Vagina (tissue), 2 donors: Measurements from ENCODE around the gene PLA2G4A. TPM values are rescaled to one million over a fixed set of nuclear protein-coding genes. Genes with fewer than 3 reads are reported as not detected.
A peak's percentile ranks its signal among the peaks of the same experiment; 100 is the strongest.

Experiments
- DNase-seq, 2 donors: peaks; one replicate each; pipeline ENCODE4 v3.0.0-alpha.2; 2017; ENCODE audit errors: extremely low spot score in 2 of 2
- H3K27ac ChIP-seq: fragments of 200-600 bp; sonication (generic); one replicate; pipeline ENCODE4 v1.5.1; 2019
- H3K27me3 ChIP-seq: fragments of 200-600 bp; sonication (generic); one replicate; pipeline ENCODE4 v1.5.1; 2019
- H3K36me3 ChIP-seq, 2 donors: fragments of 200-600 bp; sonication (generic); one replicate each; pipeline ENCODE4 v1.5.1; 2017 to 2019
- H3K4me1 ChIP-seq: fragments of 200-600 bp; sonication (generic); one replicate; pipeline ENCODE4 v1.5.1; 2019
- H3K4me3 ChIP-seq, 2 donors: fragments of 200-600 bp; sonication (generic); 1 replicate in 1 of 2; 2 replicates in 1 of 2; pipeline ENCODE4 v1.5.1; 2016 to 2019
- H3K9me3 ChIP-seq: fragments of 200-600 bp; sonication (generic); one replicate; pipeline ENCODE4 v1.5.1; 2019
- POLR2A ChIP-seq, 2 donors: fragments of 450-650 bp; IDR thresholded peaks; one replicate each; pipeline ENCODE4 v1.6.1; 2017; ENCODE audit warnings: antibody characterized with exemption in 2 of 2, mild to moderate bottlenecking in 2 of 2, moderate library complexity in 2 of 2
- POLR2AphosphoS5 ChIP-seq, 2 donors: sonication (generic); formaldehyde crosslinking; IDR thresholded peaks; one replicate each; pipeline ENCODE4 v1.9.0; 2017; ENCODE audit warnings: antibody characterized with exemption in 2 of 2, mild to moderate bottlenecking in 2 of 2, low read depth in 1 of 2; ENCODE audit not compliant: insufficient read depth in 1 of 2
- intact Hi-C: fragments of 100-400 bp; cut with DNase I; formaldehyde crosslinking; loops from one replicate; pipeline ENCODE4 v1.15.1; 2023
- total RNA-seq: library from RNA; depleted of rRNA; stranded (reverse); fragments of >200 nt; gene quantifications from one replicate; pipeline ENCODE4 v1.2.3, GENCODE V29; 2016
- TF ChIP-seq, protein P1 (sequence below), 3 experiments: fragments of 450-650 bp in 2 of 3; fragments of 200-600 bp in 1 of 3; sonication (generic) in 1 of 3; IDR thresholded peaks; one replicate each; pipeline ENCODE4 v1.5.1; 2017 to 2019; ENCODE audit warnings: antibody characterized with exemption in 3 of 3, mild to moderate bottlenecking in 2 of 3, moderate library complexity in 2 of 3

The PLA2G4A gene
- total RNA-seq, 1 donor from 2014 or later: 12.5 TPM

DNA sequence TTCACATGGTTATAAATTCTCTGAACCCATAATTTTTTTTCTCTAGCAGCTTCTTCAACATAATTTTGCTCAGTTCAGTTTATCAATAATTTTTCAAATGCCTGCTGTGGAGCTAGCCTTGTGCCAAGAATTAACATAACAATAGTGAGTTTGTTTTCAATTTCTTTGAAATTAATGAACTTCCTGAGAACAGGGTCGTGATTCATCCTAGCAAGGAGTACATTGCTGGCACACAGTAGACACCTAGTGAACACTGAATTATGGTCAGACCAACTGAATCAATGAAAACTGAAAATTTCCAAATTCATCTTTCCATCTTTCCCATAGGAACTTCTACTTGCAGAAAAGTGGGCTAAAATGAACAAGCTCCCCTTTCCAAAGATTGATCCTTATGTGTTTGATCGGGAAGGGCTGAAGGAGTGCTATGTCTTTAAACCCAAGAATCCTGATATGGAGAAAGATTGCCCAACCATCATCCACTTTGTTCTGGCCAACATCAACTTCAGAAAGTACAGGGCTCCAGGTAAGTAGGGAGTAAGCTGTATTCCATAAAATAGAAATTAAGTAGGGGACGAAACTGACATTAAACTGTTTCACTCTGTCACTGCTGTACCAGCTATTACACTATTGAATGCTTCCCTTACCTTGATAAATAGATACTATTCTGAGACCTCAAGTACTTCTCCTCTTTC, 148.7 kb downstream of the PLA2G4A start:
- intact Hi-C loops: no loop called here
- Histone ChIP-seq H3K27ac (no peak overlapping the region), H3K9me3 (no peaks in the 10 kb centered on the region), H3K4me3 (no peak overlapping the region), H3K4me1 (peaks cover 7% of the 10 kb centered on the region), H3K36me3 (peaks cover 0 to 5% of the 10 kb centered on the region in 2 donors), H3K27me3 (no peaks in the 10 kb centered on the region)
- DNase-seq: no peak
- TF ChIP-seq POLR2A (IDR thresholded peaks at IDR 0.05): no peak
- no peak for TF ChIP-seq POLR2AphosphoS5 (IDR thresholded peaks at IDR 0.05; ENCODE audit: insufficient read depth in 1 of 2, low read depth in 1 of 2)
- TF ChIP-seq, protein P1, sequence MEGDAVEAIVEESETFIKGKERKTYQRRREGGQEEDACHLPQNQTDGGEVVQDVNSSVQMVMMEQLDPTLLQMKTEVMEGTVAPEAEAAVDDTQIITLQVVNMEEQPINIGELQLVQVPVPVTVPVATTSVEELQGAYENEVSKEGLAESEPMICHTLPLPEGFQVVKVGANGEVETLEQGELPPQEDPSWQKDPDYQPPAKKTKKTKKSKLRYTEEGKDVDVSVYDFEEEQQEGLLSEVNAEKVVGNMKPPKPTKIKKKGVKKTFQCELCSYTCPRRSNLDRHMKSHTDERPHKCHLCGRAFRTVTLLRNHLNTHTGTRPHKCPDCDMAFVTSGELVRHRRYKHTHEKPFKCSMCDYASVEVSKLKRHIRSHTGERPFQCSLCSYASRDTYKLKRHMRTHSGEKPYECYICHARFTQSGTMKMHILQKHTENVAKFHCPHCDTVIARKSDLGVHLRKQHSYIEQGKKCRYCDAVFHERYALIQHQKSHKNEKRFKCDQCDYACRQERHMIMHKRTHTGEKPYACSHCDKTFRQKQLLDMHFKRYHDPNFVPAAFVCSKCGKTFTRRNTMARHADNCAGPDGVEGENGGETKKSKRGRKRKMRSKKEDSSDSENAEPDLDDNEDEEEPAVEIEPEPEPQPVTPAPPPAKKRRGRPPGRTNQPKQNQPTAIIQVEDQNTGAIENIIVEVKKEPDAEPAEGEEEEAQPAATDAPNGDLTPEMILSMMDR (IDR thresholded peaks at IDR 0.05): no peak

DNA sequence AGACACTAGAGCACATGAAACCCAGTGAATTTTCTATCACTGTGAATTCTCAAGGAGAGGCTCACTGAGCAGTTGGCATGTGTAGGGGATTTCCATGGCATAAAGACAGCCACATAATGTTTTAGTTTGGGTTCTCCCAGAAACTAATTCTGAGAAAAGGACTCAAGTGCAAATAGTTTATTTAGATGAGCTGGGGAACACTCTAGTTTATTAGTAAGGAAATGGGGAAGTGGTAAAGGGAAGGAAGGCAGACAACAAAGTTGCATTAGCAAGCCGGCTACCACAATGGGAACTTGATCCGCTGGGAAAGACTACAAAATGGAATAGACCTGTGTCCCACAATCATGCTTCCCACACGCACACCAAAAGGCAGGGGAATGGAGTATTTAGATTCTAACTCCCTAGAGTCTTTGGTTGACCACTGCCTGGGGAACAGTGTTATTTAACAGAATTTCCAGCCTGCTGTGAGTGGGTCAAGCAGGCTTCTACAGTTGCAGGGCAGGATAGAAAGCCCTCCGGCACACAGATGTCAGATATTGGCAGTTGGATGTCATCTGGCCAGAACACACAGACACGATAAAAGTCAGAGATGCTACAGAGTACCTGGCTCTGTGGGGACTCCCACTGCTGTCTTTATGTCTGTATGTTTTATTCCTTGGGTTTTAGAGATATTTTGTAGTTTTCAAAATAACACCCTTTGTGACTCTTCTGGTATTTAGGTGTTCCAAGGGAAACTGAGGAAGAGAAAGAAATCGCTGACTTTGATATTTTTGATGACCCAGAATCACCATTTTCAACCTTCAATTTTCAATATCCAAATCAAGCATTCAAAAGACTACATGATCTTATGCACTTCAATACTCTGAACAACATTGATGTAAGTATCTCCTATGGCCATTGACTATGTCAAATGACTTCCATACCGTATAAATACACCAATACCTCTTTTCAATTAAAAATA, 150.1 kb downstream of the PLA2G4A start:
- no peaks in the 10 kb centered on the region for H3K9me3 ChIP-seq
- H3K27ac ChIP-seq: no peak overlapping the region
- H3K36me3 ChIP-seq: peaks cover 0 to 5% of the 10 kb centered on the region in 2 donors
- H3K4me3 ChIP-seq: no peak overlapping the region
- TF ChIP-seq POLR2A (IDR thresholded peaks at IDR 0.05): no peak
- TF ChIP-seq, protein P1 (IDR thresholded peaks at IDR 0.05): no peak
- no peak for TF ChIP-seq POLR2AphosphoS5 (IDR thresholded peaks at IDR 0.05; ENCODE audit: insufficient read depth in 1 of 2, low read depth in 1 of 2)
- H3K27me3 ChIP-seq: no peaks in the 10 kb centered on the region
- H3K4me1 ChIP-seq: peaks cover 7% of the 10 kb centered on the region
- DNase-seq: no peak
- intact Hi-C loops: no loop called here

DNA sequence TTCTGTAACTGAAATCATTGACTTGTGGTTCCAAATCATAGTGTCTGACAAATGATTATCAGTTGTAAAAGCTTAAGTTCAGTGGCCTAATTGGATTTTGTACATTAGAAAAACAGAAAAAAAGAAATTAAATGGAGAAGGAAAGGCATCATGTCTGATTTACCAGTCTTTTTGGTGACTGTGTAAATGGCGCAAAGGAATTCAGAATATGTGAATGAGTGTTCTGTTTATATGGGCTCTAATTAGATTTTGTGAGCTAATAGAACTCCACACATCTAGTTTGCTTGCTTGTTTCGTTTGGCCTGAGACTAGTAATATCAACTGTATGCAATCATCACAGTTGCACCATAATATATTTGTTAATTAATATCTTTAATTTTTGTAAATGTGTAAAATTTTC, 151.7 kb downstream of the PLA2G4A start:
- H3K36me3 ChIP-seq: peaks cover 0 to 5% of the 10 kb centered on the region in 2 donors
- no peak overlapping the region for H3K27ac ChIP-seq
- no peak for DNase-seq
- H3K4me3 ChIP-seq: no peak overlapping the region
- H3K4me1 ChIP-seq: peaks cover 3% of the 10 kb centered on the region
- no peak for TF ChIP-seq POLR2A (IDR thresholded peaks at IDR 0.05)
- no peak for TF ChIP-seq POLR2AphosphoS5 (IDR thresholded peaks at IDR 0.05; ENCODE audit: insufficient read depth in 1 of 2, low read depth in 1 of 2)
- TF ChIP-seq, protein P1 (IDR thresholded peaks at IDR 0.05): no peak
- H3K9me3 ChIP-seq: no peaks in the 10 kb centered on the region
- intact Hi-C loops: loop anchor here (10.0 kb wide), 1 partner anchor 366 kb away; no protein-coding TSS in a partner anchor
- no peaks in the 10 kb centered on the region for H3K27me3 ChIP-seq

DNA sequence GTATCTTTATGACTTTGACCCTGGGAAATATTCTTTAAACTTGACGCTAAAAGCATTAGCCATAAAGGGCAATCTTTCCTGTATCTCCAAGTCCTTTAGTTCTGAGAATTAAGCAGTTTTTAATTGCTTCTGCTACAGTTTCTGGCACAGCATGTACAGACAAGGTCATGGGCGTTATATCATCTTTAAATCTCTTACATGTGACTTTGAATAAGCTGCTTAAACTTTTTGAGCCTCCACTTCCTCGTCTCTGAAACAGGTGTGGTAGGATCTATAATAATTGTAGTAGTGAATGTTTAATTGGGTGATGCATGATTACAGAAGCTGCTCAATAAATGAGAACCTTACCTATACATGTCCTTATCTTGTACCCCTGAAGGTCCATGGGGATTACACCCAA, 153.4 kb downstream of the PLA2G4A start:
- Histone ChIP-seq H3K4me3 (no peak overlapping the region), H3K4me1 (no peaks in the 10 kb centered on the region), H3K9me3 (no peaks in the 10 kb centered on the region), H3K36me3 (peaks cover 0 to 5% of the 10 kb centered on the region in 2 donors), H3K27ac (no peak overlapping the region), H3K27me3 (no peaks in the 10 kb centered on the region)
- no peak for DNase-seq
- TF ChIP-seq, protein P1 (IDR thresholded peaks at IDR 0.05): no peak
- no peak for TF ChIP-seq POLR2A (IDR thresholded peaks at IDR 0.05)
- TF ChIP-seq POLR2AphosphoS5 (IDR thresholded peaks at IDR 0.05; ENCODE audit: insufficient read depth in 1 of 2, low read depth in 1 of 2): peak in 1 of 2 donors; percentile 11
- intact Hi-C loops: loop anchor here (10.0 kb wide), 1 partner anchor 367 kb away; no protein-coding TSS in a partner anchor
